HEK293 (cell line): ENCODE results near the gene DSCAM.

Experiments used
- CTCF ChIA-PET: fragments of 350-600 bp; formaldehyde crosslinking; extraction: SDS; loops from one replicate; lab custom pipeline; 2021; ENCODE audit warnings: antibody characterized with exemption; lab: Yijun Ruan, JAX
- POLR2A ChIA-PET: fragments of 300-600 bp; formaldehyde crosslinking; extraction: SDS; loops from one replicate; lab custom pipeline; 2020; ENCODE audit warnings: antibody characterized with exemption, inconsistent platforms; lab: Yijun Ruan, JAX
- H3K27ac ChIP-seq: fragments of 200-500 bp; sonication (Bioruptor generic); 2 replicates; pipeline ENCODE4 v1.5.1; 2014; ENCODE audit warnings: low read depth, low read length, control low read depth, inconsistent platforms; ENCODE audit errors: extremely low read depth
- H3K36me3 ChIP-seq, 2 experiments: fragments of 200-500 bp in 1 of 2; sonication (Bioruptor generic) in 1 of 2; 1 replicate in 1 of 2; 2 replicates in 1 of 2; pipeline ENCODE4 v1.5.1; 2014 to 2017; ENCODE audit warnings: inconsistent platforms in 2 of 2, low read length in 2 of 2; ENCODE audit not compliant: control insufficient read depth in 2 of 2, insufficient read depth in 1 of 2
- H3K4me1 ChIP-seq: fragments of 200-500 bp; sonication (Bioruptor generic); 2 replicates; pipeline ENCODE4 v1.5.1; 2014; ENCODE audit warnings: mild to moderate bottlenecking, low read length, inconsistent platforms; ENCODE audit not compliant: control insufficient read depth, insufficient read depth
- H3K4me3 ChIP-seq: 2 replicates; pipeline ENCODE4 v1.5.1; 2011; ENCODE audit warnings: low read depth, mild to moderate bottlenecking, control low read depth, low read length, moderate library complexity
- H3K9me3 ChIP-seq: fragments of 200-500 bp; sonication (Bioruptor generic); 2 replicates; pipeline ENCODE4 v1.5.1; 2014; ENCODE audit warnings: low read depth, low read length, inconsistent platforms; ENCODE audit not compliant: control insufficient read depth, insufficient read depth
- GLI4 ChIP-seq: fragments of 450-650 bp; formaldehyde crosslinking; IDR thresholded peaks from 2 replicates; pipeline ENCODE4 v1.5.1; 2016; ENCODE audit warnings: missing biosample characterization, missing genetic modification characterization
- MZF1 ChIP-seq: fragments of 450-650 bp; formaldehyde crosslinking; IDR thresholded peaks from 2 replicates; pipeline ENCODE4 v1.5.1; 2017; ENCODE audit warnings: missing biosample characterization, missing genetic modification characterization, borderline replicate concordance
- TRIM28 ChIP-seq: IDR thresholded peaks from 2 replicates; pipeline ENCODE4 v1.6.1; 2011; ENCODE audit warnings: low read length, control low read depth, borderline replicate concordance
- ZIC2 ChIP-seq: fragments of 450-650 bp; formaldehyde crosslinking; IDR thresholded peaks from 2 replicates; pipeline ENCODE4 v1.5.1; 2016; ENCODE audit warnings: missing biosample characterization, missing genetic modification characterization
- ZNF175 ChIP-seq: fragments of 450-650 bp; formaldehyde crosslinking; IDR thresholded peaks from 2 replicates; pipeline ENCODE4 v1.5.1; 2016; ENCODE audit warnings: missing biosample characterization, missing genetic modification characterization
- ZNF184 ChIP-seq: fragments of 450-650 bp; IDR thresholded peaks from 2 replicates; pipeline ENCODE4 v1.5.1; 2018; ENCODE audit warnings: missing biosample characterization, mild to moderate bottlenecking, missing genetic modification characterization
- ZNF19 ChIP-seq: fragments of 450-650 bp; formaldehyde crosslinking; IDR thresholded peaks from 2 replicates; pipeline ENCODE4; 2016; ENCODE audit warnings: missing biosample characterization, missing genetic modification characterization, low read depth
- ZNF2 ChIP-seq: fragments of 450-650 bp; formaldehyde crosslinking; IDR thresholded peaks from 2 replicates; pipeline ENCODE4 v1.5.1; 2016; ENCODE audit warnings: missing biosample characterization, missing genetic modification characterization
- ZNF223 ChIP-seq: fragments of 450-650 bp; formaldehyde crosslinking; IDR thresholded peaks from 2 replicates; pipeline ENCODE4 v1.5.1; 2016; ENCODE audit warnings: missing biosample characterization, missing genetic modification characterization
- ZNF23 ChIP-seq: fragments of 450-650 bp; formaldehyde crosslinking; IDR thresholded peaks from 2 replicates; pipeline ENCODE4 v1.5.1; 2016; ENCODE audit warnings: missing biosample characterization, missing genetic modification characterization, borderline replicate concordance
- ZNF426 ChIP-seq: fragments of 450-650 bp; formaldehyde crosslinking; IDR thresholded peaks from 2 replicates; pipeline ENCODE4 v1.5.1; 2017; ENCODE audit warnings: missing biosample characterization, missing genetic modification characterization, mild to moderate bottlenecking, inconsistent platforms, moderate library complexity
- ZNF548 ChIP-seq: fragments of 450-650 bp; formaldehyde crosslinking; IDR thresholded peaks from 2 replicates; pipeline ENCODE4 v1.5.1; 2016; ENCODE audit warnings: missing biosample characterization, missing genetic modification characterization
- ZNF600 ChIP-seq: fragments of 450-650 bp; formaldehyde crosslinking; IDR thresholded peaks from 2 replicates; pipeline ENCODE4 v1.5.1; 2016; ENCODE audit warnings: missing biosample characterization, missing genetic modification characterization
- ZNF621 ChIP-seq: fragments of 450-650 bp; formaldehyde crosslinking; IDR thresholded peaks from 2 replicates; pipeline ENCODE4 v1.5.1; 2017; ENCODE audit warnings: missing biosample characterization, missing genetic modification characterization
- TF ChIP-seq, protein P1 (sequence below): fragments of 450-650 bp; formaldehyde crosslinking; IDR thresholded peaks from 2 replicates; pipeline ENCODE4 v1.5.1; 2016; ENCODE audit warnings: missing biosample characterization, missing genetic modification characterization, borderline replicate concordance
- TF ChIP-seq, protein P2 (sequence below): fragments of 450-650 bp; formaldehyde crosslinking; IDR thresholded peaks from 2 replicates; pipeline ENCODE4 v1.5.1; 2016; ENCODE audit warnings: missing biosample characterization, missing genetic modification characterization, low read depth
- TF ChIP-seq, protein P3 (sequence below): fragments of 450-650 bp; formaldehyde crosslinking; IDR thresholded peaks from 2 replicates; pipeline ENCODE4 v1.5.1; 2016; ENCODE audit warnings: missing biosample characterization, missing genetic modification characterization

DSCAM gene

DNA sequence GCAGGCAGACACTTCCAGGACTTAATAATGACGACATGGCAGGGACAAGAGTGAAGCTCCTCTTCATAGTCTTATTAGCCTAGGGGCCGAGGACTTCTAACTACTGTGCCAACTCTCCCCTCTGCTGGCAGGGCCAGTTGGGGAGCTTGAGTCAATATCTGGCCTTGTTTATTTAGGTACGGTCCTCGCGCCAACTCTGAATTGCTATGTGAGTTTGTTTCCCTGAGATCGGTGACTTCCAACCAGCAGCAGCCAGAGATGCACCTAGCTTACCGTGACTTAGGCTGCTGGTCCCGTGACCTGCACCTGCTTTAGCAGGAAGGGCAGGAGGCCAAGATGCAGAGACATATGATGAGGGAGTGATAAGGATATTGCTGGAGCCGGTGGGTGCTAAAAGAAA is 528.6 kb downstream of the DSCAM start:
- CTCF ChIA-PET, result interaction anchor here (0.6 to 0.7 kb wide), 3 partner anchors 102 to 275 kb away, joined by 3 to 4 read pairs (median 4); no protein-coding TSS in a partner anchor
- no peak for TF ChIP-seq ZNF426 (tag by site-specific recombination)
- TF ChIP-seq, protein P1, sequence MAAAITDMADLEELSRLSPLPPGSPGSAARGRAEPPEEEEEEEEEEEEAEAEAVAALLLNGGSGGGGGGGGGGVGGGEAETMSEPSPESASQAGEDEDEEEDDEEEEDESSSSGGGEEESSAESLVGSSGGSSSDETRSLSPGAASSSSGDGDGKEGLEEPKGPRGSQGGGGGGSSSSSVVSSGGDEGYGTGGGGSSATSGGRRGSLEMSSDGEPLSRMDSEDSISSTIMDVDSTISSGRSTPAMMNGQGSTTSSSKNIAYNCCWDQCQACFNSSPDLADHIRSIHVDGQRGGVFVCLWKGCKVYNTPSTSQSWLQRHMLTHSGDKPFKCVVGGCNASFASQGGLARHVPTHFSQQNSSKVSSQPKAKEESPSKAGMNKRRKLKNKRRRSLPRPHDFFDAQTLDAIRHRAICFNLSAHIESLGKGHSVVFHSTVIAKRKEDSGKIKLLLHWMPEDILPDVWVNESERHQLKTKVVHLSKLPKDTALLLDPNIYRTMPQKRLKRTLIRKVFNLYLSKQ, result no peak
- no peak for TF ChIP-seq ZNF23
- no peak for TF ChIP-seq ZNF175 (tag by site-specific recombination)
- Histone ChIP-seq H3K4me3 (no peak overlapping the region), H3K4me1 (no peaks in the 10 kb centered on the region), H3K27ac (no peak overlapping the region), H3K9me3 (no peaks in the 10 kb centered on the region), H3K36me3 (no peaks in the 10 kb centered on the region)
- POLR2A ChIA-PET, result no interaction called here

DNA sequence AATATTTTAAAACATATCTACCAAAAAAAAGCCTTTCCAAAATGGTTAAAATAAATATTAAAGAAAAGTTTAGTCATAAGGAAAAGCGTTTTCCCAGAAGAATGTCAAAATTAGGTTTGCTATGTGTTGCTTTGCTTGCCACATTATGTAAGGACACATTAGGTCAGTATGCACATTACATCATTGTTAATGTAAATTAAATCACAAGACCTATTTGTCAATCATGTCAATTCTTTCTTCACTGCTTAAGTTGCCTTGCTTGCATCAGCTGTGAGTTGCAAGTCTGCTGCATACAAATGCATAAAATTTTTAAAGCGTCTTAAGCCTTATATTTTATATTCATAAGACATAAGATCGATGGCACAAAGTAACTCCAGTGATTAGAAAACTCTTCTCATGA is 530.9 kb downstream of the DSCAM start:
- POLR2A ChIA-PET, result no interaction called here

DNA sequence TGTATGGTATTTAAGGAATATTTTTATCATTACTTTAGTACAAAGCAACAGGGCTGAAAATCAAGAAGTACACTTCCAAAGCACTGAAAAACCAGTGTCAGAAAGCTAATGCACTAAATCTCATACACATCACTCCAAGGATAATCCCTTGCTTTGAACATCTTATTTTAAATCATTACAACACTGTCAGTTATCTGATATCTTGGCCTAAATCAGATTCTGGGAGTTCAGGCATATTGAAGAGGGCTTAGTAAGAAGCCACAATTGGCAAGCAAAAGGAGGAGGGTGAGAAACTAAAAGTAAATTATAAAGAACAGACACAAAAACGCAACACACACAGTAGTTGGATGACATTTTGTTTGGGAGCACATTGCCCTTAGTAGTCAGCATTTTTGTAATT is 531.3 kb downstream of the DSCAM start:
- POLR2A ChIA-PET, result no interaction called here
- Histone ChIP-seq H3K4me1 (no peaks in the 10 kb centered on the region), H3K4me3 (no peak overlapping the region)

More for the DNA sequence above, 530.9 kb downstream of the DSCAM start:
- no peak overlapping the region for H3K4me3 ChIP-seq
- no peaks in the 10 kb centered on the region for H3K36me3 ChIP-seq
- H3K9me3 ChIP-seq, result no peaks in the 10 kb centered on the region
- TF ChIP-seq ZNF2 (tag by site-specific recombination), result no peak
- no peaks in the 10 kb centered on the region for H3K4me1 ChIP-seq
- no peak overlapping the region for H3K27ac ChIP-seq
- CTCF ChIA-PET, result no interaction called here

DNA sequence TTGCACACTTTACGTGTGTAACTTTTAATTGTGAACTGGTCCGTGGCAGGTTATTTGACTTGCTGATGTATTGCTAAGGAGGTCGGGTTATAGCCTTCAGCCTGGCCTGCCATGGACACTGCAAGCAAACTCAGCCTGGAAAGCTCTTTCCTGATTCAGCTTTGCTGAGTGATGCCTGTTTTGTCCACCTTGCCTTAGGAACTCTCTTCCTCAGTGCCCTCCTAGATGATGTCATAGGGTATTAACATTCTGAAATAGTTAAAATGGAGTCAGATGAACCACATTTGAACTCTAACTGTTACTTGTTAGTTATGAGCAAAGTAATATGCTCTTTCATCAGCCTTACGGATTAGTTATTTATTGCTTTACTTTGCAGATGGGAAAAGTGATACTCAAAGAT is 533.7 kb downstream of the DSCAM start:
- no peaks in the 10 kb centered on the region for H3K36me3 ChIP-seq
- H3K27ac ChIP-seq, result no peak overlapping the region
- H3K4me3 ChIP-seq, result no peak overlapping the region
- no peaks in the 10 kb centered on the region for H3K4me1 ChIP-seq
- TF ChIP-seq MZF1 (tag by site-specific recombination), result no peak
- no peak for TF ChIP-seq ZNF223 (tag by site-specific recombination)
- TF ChIP-seq, protein P2, sequence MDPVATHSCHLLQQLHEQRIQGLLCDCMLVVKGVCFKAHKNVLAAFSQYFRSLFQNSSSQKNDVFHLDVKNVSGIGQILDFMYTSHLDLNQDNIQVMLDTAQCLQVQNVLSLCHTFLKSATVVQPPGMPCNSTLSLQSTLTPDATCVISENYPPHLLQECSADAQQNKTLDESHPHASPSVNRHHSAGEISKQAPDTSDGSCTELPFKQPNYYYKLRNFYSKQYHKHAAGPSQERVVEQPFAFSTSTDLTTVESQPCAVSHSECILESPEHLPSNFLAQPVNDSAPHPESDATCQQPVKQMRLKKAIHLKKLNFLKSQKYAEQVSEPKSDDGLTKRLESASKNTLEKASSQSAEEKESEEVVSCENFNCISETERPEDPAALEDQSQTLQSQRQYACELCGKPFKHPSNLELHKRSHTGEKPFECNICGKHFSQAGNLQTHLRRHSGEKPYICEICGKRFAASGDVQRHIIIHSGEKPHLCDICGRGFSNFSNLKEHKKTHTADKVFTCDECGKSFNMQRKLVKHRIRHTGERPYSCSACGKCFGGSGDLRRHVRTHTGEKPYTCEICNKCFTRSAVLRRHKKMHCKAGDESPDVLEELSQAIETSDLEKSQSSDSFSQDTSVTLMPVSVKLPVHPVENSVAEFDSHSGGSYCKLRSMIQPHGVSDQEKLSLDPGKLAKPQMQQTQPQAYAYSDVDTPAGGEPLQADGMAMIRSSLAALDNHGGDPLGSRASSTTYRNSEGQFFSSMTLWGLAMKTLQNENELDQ (tag by site-specific recombination), result no peak
- TF ChIP-seq TRIM28, result no peak
- no peak for TF ChIP-seq GLI4
- no peak for TF ChIP-seq ZNF19 (tag by site-specific recombination)
- TF ChIP-seq ZNF621 (tag by site-specific recombination), result no peak
- TF ChIP-seq ZIC2 (tag by site-specific recombination), result no peak
- TF ChIP-seq, protein P3, sequence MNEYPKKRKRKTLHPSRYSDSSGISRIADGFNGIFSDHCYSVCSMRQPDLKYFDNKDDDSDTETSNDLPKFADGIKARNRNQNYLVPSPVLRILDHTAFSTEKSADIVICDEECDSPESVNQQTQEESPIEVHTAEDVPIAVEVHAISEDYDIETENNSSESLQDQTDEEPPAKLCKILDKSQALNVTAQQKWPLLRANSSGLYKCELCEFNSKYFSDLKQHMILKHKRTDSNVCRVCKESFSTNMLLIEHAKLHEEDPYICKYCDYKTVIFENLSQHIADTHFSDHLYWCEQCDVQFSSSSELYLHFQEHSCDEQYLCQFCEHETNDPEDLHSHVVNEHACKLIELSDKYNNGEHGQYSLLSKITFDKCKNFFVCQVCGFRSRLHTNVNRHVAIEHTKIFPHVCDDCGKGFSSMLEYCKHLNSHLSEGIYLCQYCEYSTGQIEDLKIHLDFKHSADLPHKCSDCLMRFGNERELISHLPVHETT (tag by site-specific recombination), result no peak
- no peak for TF ChIP-seq ZNF600 (tag by site-specific recombination)
- ChIA-PET CTCF (interaction anchor here (0.5 to 1.3 kb wide), 2 partner anchors 18 to 446 kb away, joined by 3 to 4 read pairs; partner anchors contain the start of gene PCP4), POLR2A (no interaction called here)
- H3K9me3 ChIP-seq, result no peaks in the 10 kb centered on the region

More for the DNA sequence above, 531.3 kb downstream of the DSCAM start:
- no peak for TF ChIP-seq ZNF548 (tag by site-specific recombination)
- no peak for TF ChIP-seq ZNF184
- no peak overlapping the region for H3K27ac ChIP-seq
- CTCF ChIA-PET, result no interaction called here
- no peaks in the 10 kb centered on the region for H3K9me3 ChIP-seq
- no peaks in the 10 kb centered on the region for H3K36me3 ChIP-seq
